SIG-M5 treated with dmso at 0.1 percent for 504 hours (cell line): Measurements from ENCODE around the gene TDRD6.
A peak's percentile ranks its signal among the peaks of the same experiment; 100 is the strongest.

Experiments used
- DNase-seq: peaks from one replicate; lab custom pipeline; 2025; ENCODE audit not compliant: unreplicated experiment; lab: John Stamatoyannopoulos, UW

Gene TDRD6

GRCh38 chr6:46688117-46688965 is 656 bp downstream of the TDRD6 start:
- no peak for DNase-seq

- DNase-seq, result no peak
Observed at GRCh38 chr6:46688966-46689335, 1.3 kb downstream of the TDRD6 start.

GRCh38 chr6:46689657-46690056 is 2.0 kb downstream of the TDRD6 start:
- DNase-seq, result no peak

- no peak for DNase-seq
Observed at GRCh38 chr6:46690141-46690755, 2.6 kb downstream of the TDRD6 start.

GRCh38 chr6:46690911-46691451 is 3.3 kb downstream of the TDRD6 start:
- DNase-seq, result no peak

GRCh38 chr6:46699970-46700369 is 12.3 kb downstream of the TDRD6 start:
- no peak for DNase-seq

GRCh38 chr6:46704562-46704961 is 16.9 kb downstream of the TDRD6 start:
- DNase-seq, result peak; percentile 39

GRCh38 chr6:46706464-46706863 is 18.8 kb downstream of the TDRD6 start:
- no peak for DNase-seq

- DNase-seq, result no peak
Observed at GRCh38 chr6:46711491-46711890, 23.8 kb downstream of the TDRD6 start.

GRCh38 chr6:46715141-46715540 is 27.5 kb downstream of the TDRD6 start:
- no peak for DNase-seq

GRCh38 chr6:46719099-46719498 is 31.4 kb downstream of the TDRD6 start:
- DNase-seq, result no peak

GRCh38 chr6:46720401-46720800 is 32.7 kb downstream of the TDRD6 start:
- no peak for DNase-seq

GRCh38 chr6:46729787-46730326 is 42.2 kb downstream of the TDRD6 start:
- DNase-seq, result no peak

- DNase-seq, result no peak
Observed at GRCh38 chr6:46730921-46731461, 43.3 kb downstream of the TDRD6 start.

- no peak for DNase-seq
Observed at GRCh38 chr6:46733341-46733801, 45.7 kb downstream of the TDRD6 start.

- no peak for DNase-seq
Observed at GRCh38 chr6:46734867-46735719, 47.4 kb downstream of the TDRD6 start, which contains the start of gene PLA2G7. Gene PLA2G7 (minus strand): TSS chr6:46735375. CDS start chr6:46722891, 12,484 bp downstream.

GRCh38 chr6:46735720-46736031 is 48.0 kb downstream of the TDRD6 start:
- no peak for DNase-seq

- no peak for DNase-seq
Observed at GRCh38 chr6:46736906-46737305, 49.2 kb downstream of the TDRD6 start.

- DNase-seq, result no peak
Observed at GRCh38 chr6:46741482-46741881, 53.8 kb downstream of the TDRD6 start.

- DNase-seq, result no peak
Observed at GRCh38 chr6:46741910-46742309, 54.2 kb downstream of the TDRD6 start.
